Panc1 (cell line): Measurements from ENCODE around the gene TOLLIP. TPM values are rescaled to one million over a fixed set of nuclear protein-coding genes. Genes with fewer than 3 reads are reported as not detected.
"Not testable (repeated sequence)": the region's sequence is repeated elsewhere in the genome, so short reads cannot be mapped to it uniquely, and the experiment has no call there.

Experiments used
- ATAC-seq: fragments of 200-7000 bp; cut with Tn5 transposase; 2 replicates; pipeline ENCODE4 v1.9.1; 2020; ENCODE audit warnings: mild to moderate bottlenecking, moderate library complexity
- BruUV-seq: library from RNA; stranded (reverse); fragments of 400-500 nt; replicated peaks from 2 replicates; lab custom pipeline; 2021; lab: Mats Ljungman, UMichigan
- CTCF ChIA-PET: fragments of 300-600 bp; sonication (Branson Sonifier 250); formaldehyde crosslinking; loops from one replicate; lab custom pipeline; 2022; ENCODE audit warnings: antibody characterized with exemption; lab: Charles Lee
- POLR2A ChIA-PET: fragments of 300-600 bp; sonication (Branson Sonifier 250); formaldehyde crosslinking; loops from one replicate; lab custom pipeline; 2022; ENCODE audit warnings: antibody characterized with exemption; lab: Charles Lee
- DNase-seq: peaks from one replicate; pipeline ENCODE4 v3.0.0-alpha.2; 2010; ENCODE audit warnings: low read depth, low spot score
- H3K27ac ChIP-seq: 2 replicates; pipeline ENCODE4 v1.5.1; 2011; ENCODE audit warnings: mild to moderate bottlenecking, low read length, inconsistent platforms
- H3K27me3 ChIP-seq: fragments of 200-500 bp; sonication (Bioruptor generic); 2 replicates; pipeline ENCODE4 v1.6.0; 2014; ENCODE audit warnings: low read length, inconsistent platforms; ENCODE audit not compliant: control insufficient read depth, insufficient read depth
- H3K36me3 ChIP-seq: fragments of 200-500 bp; sonication (Bioruptor generic); 2 replicates; pipeline ENCODE4 v1.5.1; 2014; ENCODE audit warnings: inconsistent platforms, mild to moderate bottlenecking, low read length, moderate library complexity; ENCODE audit not compliant: control insufficient read depth, insufficient read depth
- H3K4me1 ChIP-seq: 2 replicates; pipeline ENCODE4 v1.5.1; 2011; ENCODE audit warnings: inconsistent platforms, mild to moderate bottlenecking, low read length, moderate library complexity; ENCODE audit not compliant: control insufficient read depth, insufficient read depth
- H3K4me3 ChIP-seq, 2 experiments: 2 replicates each; pipeline ENCODE4 v1.5.1; 2011 to 2012; ENCODE audit warnings: low read depth in 2 of 2, low read length in 2 of 2, mild to moderate bottlenecking in 2 of 2, inconsistent platforms in 1 of 2, moderate library complexity in 1 of 2
- H3K9me3 ChIP-seq: fragments of 200-500 bp; sonication (Bioruptor generic); 2 replicates; pipeline ENCODE4 v1.5.1; 2014; ENCODE audit warnings: low read depth, mild to moderate bottlenecking, inconsistent platforms, low read length, moderate library complexity; ENCODE audit not compliant: control insufficient read depth, insufficient read depth
- CTCF ChIP-seq: fragments of 450-650 bp; IDR thresholded peaks from 2 replicates; pipeline ENCODE4 v1.5.1; 2017; ENCODE audit warnings: mild to moderate bottlenecking
- POLR2AphosphoS5 ChIP-seq: IDR thresholded peaks from 2 replicates; pipeline ENCODE4 v1.6.1; 2012; ENCODE audit warnings: mild to moderate bottlenecking, low read depth, low read length, moderate library complexity
- REST ChIP-seq, 2 experiments: IDR thresholded peaks; 2 replicates each; pipeline ENCODE4 v1.6.1; 2011 to 2012; ENCODE audit warnings: low read depth in 2 of 2, control low read depth in 1 of 2, low read length in 1 of 2, mild to moderate bottlenecking in 1 of 2, moderate library complexity in 1 of 2; ENCODE audit not compliant: insufficient read depth in 1 of 2
- SIN3A ChIP-seq: IDR thresholded peaks from 2 replicates; pipeline ENCODE4 v1.6.1; 2012; ENCODE audit warnings: low read depth, mild to moderate bottlenecking, low read length, moderate library complexity, borderline replicate concordance; ENCODE audit not compliant: insufficient read depth
- TCF7L2 ChIP-seq: IDR thresholded peaks from 2 replicates; pipeline ENCODE4 v1.6.1; 2011; ENCODE audit warnings: mild to moderate bottlenecking, low read depth, low read length, inconsistent platforms
- in situ Hi-C: cut with HindIII; loops from 2 replicates; pipeline ENCODE4 v1.10.0; 2016; ENCODE audit warnings: low sequenced_read_pairs, low pct_unique_long_range_greater_than_20kb
- intact Hi-C: fragments of 100-400 bp; cut with micrococcal nuclease; formaldehyde crosslinking; loops from one replicate; pipeline ENCODE4 v1.10.0; 2022; ENCODE audit not compliant: unreplicated experiment
- total RNA-seq: library from RNA; stranded (reverse); gene quantifications from one replicate; pipeline ENCODE4 v1.2.1, GENCODE V29; 2021; ENCODE audit not compliant: unreplicated experiment

Gene TOLLIP
- total RNA-seq, 1 experiment from 2014 or later: 141 TPM

DNA sequence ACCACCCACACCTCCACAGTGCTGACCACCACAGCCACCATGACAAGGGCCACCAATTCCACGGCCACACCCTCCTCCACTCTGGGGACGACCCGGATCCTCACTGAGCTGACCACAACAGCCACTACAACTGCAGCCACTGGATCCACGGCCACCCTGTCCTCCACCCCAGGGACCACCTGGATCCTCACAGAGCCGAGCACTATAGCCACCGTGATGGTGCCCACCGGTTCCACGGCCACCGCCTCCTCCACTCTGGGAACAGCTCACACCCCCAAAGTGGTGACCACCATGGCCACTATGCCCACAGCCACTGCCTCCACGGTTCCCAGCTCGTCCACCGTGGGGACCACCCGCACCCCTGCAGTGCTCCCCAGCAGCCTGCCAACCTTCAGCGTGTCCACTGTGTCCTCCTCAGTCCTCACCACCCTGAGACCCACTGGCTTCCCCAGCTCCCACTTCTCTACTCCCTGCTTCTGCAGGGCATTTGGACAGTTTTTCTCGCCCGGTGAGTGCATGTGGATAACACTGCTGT, 58.1 kb downstream of the TOLLIP start:
- ATAC-seq (no peak), DNase-seq (no peak)
- BruUV-seq: no TSS peak
- in situ Hi-C loops (no loop called here), intact Hi-C loops (no loop called here)
- Histone ChIP-seq H3K27ac (no peak overlapping the region), H3K4me3 (no peak overlapping the region), H3K27me3 (no peaks in the 10 kb centered on the region), H3K36me3 (no peaks in the 10 kb centered on the region), H3K4me1 (no peaks in the 10 kb centered on the region), H3K9me3 (no peaks in the 10 kb centered on the region)
- TF ChIP-seq TCF7L2: no peak
- no peak for TF ChIP-seq SIN3A
- no peak for TF ChIP-seq REST (IDR thresholded peaks at IDR 0.05; ENCODE audit: insufficient read depth in 1 of 2, low read depth in 2 of 2, low read length in 1 of 2)
- no peak for TF ChIP-seq CTCF
- TF ChIP-seq POLR2AphosphoS5: no peak
- ChIA-PET CTCF (no interaction called here), POLR2A (no interaction called here)

DNA sequence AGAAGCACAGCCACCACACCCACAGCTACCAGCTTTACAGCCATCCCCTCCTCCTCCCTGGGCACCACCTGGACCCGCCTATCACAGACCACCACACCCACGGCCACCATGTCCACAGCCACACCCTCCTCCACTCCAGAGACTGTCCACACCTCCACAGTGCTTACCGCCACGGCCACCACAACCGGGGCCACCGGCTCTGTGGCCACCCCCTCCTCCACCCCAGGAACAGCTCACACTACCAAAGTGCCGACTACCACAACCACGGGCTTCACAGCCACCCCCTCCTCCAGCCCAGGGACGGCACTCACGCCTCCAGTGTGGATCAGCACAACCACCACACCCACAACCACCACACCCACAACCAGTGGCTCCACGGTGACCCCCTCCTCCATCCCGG, 59.0 kb downstream of the TOLLIP start:
- H3K27me3 ChIP-seq, H3K9me3 ChIP-seq, ATAC-seq, intact Hi-C loops, DNase-seq, CTCF ChIA-PET, POLR2A ChIA-PET, H3K36me3 ChIP-seq, BruUV-seq, H3K4me3 ChIP-seq, H3K4me1 ChIP-seq, in situ Hi-C loops, H3K27ac ChIP-seq: not testable (repeated sequence)

GRCh38 chr11:1248951-1249350, 60.5 kb downstream of the TOLLIP start:
- DNase-seq, BruUV-seq, H3K9me3 ChIP-seq, intact Hi-C loops, CTCF ChIA-PET, H3K4me1 ChIP-seq, ATAC-seq, H3K4me3 ChIP-seq, H3K27ac ChIP-seq, POLR2A ChIA-PET, H3K27me3 ChIP-seq, in situ Hi-C loops, H3K36me3 ChIP-seq: not testable (repeated sequence)

DNA sequence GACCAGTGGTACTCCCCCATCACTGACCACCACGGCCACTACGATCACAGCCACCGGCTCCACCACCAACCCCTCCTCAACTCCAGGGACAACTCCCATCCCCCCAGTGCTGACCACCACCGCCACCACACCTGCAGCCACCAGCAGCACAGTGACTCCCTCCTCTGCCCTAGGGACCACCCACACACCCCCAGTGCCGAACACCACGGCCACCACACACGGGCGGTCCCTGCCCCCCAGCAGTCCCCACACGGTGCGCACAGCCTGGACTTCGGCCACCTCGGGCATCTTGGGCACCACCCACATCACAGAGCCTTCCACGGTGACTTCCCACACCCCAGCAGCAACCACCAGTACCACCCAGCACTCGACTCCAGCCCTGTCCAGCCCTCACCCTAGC, 62.4 kb downstream of the TOLLIP start:
- intact Hi-C loops, POLR2A ChIA-PET, H3K9me3 ChIP-seq, H3K27me3 ChIP-seq, ATAC-seq, in situ Hi-C loops, BruUV-seq, H3K27ac ChIP-seq, H3K4me1 ChIP-seq, CTCF ChIA-PET, DNase-seq, H3K4me3 ChIP-seq, H3K36me3 ChIP-seq: not testable (repeated sequence)

- H3K4me3 ChIP-seq, H3K9me3 ChIP-seq, H3K27ac ChIP-seq, H3K36me3 ChIP-seq, intact Hi-C loops, CTCF ChIA-PET, H3K4me1 ChIP-seq, DNase-seq, in situ Hi-C loops, BruUV-seq, ATAC-seq, H3K27me3 ChIP-seq, POLR2A ChIA-PET: not testable (repeated sequence)
Measured at GRCh38 chr11:1246301-1246700, 63.1 kb downstream of the TOLLIP start.
